HG03097 (cell line): ENCODE measurements around the gene ARHGAP10.

Source experiments
- ATAC-seq: cut with Tn5 transposase; IDR thresholded peaks from one replicate; pipeline ENCODE4 v1.9.1; 2021; ENCODE audit not compliant: unreplicated experiment, low FRiP score

The ARHGAP10 gene

DNA sequence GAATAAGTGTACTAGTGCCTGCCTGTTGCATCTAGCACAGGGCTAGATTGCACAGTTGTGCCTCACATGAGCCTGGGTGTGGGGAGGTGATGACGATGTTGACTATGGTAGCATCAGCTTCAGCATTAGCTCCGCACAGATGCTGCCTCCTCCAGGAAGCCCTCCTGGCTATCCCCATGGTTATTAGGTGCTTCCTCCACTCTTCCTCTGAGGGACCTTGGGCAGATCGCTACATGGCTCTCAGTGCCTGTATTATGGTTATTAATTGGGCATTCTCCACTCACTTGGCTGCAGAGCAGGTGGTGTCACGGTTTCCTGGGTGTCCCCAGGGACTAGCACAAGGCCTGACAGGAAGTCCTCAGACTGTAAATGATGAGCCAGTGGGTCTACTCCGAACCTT is 325.6 kb downstream of the ARHGAP10 start:
- peak; percentile 56 for ATAC-seq

- ATAC-seq, result no peak
These were observed 326.3 kb downstream of the ARHGAP10 start for GRCh38 chr4:148057984-148058859.

DNA sequence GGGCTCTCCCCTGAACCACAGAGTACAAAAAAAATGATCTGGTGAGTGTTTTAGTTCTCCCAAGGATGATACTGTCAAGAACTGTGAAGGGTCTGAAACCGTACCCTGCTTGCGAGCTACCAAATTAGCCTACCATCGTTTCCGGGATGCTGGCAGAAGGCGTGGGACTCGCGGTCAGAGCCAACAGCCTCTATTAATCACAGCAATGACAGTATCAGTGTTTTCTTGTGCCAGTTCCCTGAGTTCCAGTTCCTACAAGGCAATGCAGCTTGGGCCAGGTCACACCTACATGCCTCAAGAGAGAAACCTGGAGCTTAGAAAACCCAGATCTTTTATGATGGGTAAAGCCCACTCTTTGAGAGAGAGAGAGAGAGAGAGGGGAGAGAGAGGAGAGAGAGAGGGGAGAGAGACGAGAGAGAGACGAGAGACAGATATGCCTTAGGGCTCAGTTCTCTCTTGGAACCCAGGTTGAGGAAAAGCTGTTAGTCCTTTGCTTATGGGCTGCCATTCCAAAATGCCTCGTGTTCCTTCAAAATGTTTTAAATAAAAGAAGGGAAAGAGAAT is 327.8 kb downstream of the ARHGAP10 start:
- no peak for ATAC-seq

GRCh38 chr4:148060264-148061140 is 328.6 kb downstream of the ARHGAP10 start:
- ATAC-seq, result no peak

DNA sequence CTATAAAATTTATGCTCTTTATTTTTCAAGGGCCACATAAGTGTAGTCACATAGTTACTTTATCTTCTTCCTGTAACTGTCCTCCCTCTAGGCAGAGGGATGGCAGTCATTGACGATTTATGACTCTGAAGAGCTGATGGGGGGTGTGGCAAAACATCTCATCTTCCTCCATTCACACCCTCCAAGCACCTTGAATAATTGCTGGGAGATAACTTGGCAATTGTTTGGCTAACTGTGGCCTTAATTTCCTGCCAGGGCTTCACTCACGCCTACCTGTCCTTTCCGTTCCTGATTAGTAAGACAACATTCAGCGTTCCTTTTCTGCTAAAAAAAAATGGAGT is 329.2 kb downstream of the ARHGAP10 start:
- ATAC-seq, result no peak

- no peak for ATAC-seq
These were observed 329.9 kb downstream of the ARHGAP10 start for GRCh38 chr4:148061795-148062194.

DNA sequence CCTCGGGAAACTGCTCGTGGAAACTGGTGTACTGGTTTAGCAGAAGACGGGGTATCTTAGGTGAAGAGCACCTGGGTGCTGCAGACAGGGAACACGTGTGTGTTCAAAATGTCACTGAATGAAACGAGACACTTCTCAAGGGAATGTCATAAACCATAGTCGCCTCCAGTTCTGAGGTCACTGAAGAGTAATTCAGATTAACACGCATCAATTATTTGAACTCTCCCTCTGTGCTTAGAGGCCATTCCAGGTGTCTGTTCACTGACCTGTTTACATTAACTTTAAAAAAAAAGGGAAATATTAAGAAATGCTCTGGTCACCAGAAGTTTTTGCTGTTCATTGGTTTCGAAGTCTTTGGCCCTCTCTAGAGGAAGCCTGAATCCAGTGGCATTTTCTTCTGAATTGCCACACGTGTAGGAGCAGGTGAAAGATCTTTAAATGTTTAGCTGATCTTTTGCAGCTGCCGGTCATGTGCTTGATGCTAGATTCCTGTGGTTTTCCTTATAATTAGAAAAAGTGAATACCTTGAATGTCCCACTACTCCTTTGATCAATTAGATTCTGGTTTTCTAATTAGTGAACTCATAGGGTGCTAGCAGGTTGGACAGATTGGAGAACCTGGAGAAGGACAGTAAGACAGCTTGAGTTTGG is 330.5 kb downstream of the ARHGAP10 start:
- ATAC-seq, result no peak

GRCh38 chr4:148064451-148064850 is 332.6 kb downstream of the ARHGAP10 start:
- ATAC-seq, result no peak

GRCh38 chr4:148065075-148065474 is 333.2 kb downstream of the ARHGAP10 start:
- no peak for ATAC-seq

DNA sequence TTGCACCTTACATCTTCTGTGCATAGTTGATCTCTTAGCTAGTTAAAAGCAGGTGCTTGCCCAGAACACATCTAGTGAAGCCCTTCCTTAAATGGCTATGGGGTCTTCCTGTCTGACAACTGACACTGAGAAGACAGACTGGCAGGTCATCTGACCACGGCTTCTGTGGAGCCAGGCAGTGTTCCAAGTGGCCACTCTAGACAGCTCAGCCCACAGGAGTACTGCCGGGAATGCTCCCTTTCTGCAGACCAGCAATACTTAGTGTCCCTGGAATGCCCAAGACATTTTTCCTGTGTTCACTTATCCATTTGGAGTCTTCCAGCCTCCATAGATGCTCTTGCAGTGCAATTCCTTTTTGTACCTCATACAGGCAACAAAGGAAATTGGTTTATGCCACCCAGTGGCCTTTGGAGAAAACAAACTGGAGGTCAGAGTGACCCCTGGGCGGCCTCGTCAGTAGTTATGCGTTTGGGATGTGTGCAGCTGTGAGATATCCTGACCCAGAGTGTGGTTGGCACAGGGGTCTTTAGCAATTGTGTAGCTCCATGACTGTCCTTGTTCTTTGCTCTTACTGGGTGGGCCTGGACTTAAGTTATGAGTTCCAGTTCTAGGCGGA is 335.5 kb downstream of the ARHGAP10 start:
- ATAC-seq, result no peak

- ATAC-seq, result no peak
These were observed 336.4 kb downstream of the ARHGAP10 start for GRCh38 chr4:148068065-148068911.

DNA sequence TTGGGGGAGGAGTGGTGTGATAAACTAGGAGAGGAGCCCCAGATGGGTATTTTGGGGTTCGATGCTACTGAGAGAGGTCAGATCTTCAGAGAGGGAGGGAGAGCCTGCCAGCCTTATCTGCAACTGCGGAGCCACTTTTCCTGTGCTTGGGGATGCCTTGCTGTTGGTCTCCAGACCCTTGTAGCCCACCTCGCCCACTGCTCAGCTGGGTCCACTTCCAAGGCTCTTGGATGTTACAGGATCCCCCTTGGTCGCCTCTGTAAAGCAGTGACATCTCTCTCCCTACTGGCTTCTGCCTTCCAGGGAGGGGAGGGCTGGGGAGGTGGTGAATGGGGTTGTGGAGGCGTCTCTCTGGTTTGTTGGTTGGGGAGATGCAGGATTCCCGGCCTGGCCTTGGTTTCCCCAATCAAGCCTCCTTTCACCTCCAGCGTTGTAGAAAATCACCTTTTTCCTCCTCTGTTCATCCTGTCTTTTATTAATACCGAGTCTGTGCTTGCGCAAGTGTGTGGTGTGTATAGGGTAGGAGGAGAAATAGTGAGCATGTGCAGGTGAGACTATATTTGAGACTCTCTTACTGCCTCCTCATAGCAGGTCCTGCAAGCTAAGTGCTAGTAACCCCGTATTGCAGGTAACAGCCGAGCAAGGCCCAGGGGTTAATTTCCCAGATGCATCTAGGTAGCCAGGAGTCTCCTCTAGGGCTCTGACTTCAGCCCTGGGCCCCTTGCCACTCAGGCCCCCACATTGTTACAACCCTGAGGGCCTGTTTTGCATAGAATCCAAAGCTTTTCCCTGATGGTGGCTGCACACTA is 337.4 kb downstream of the ARHGAP10 start:
- ATAC-seq, result no peak

GRCh38 chr4:148069895-148070178 is 337.9 kb downstream of the ARHGAP10 start:
- no peak for ATAC-seq

DNA sequence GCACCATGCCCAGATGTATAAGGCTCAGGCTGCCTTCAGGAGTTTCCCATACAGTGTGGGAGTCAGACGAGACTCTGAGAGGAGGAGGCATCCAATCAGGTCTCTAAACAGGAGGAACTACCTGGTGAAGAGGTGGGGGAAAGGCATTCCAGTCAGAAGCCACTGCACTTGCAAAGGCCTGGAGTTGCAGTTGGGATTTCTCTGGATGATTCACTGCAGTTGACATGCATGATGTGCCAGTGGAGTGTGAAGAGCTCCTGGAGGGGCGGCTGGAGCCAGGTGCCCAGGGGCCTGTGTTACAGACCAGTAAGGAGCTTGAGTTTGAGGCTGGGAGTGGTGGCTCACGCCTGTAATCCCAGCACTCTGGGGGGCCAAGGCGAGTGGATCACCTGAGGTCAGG is 339.1 kb downstream of the ARHGAP10 start:
- no peak for ATAC-seq

DNA sequence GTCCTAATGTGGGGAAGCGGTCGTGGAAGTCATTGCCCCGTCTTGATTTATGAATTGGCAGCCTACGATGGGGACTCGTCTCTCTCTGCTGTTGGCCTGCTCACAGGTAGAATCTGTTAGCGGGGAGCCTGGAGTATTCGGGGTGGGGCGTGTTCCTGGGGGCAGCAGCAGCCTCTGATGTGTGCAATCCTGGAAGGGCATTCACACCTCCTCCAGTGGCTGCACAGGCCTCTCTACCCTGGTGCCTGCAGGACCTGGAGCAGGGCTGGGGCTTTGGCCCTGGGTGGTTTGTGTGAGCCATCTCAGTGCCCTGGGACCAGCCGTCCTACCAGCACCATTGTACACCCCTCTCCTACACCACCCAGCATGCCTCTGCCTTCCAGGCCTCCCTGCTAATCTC is 340.9 kb downstream of the ARHGAP10 start:
- no peak for ATAC-seq

- no peak for ATAC-seq
These were observed 341.5 kb downstream of the ARHGAP10 start for GRCh38 chr4:148073349-148073748.

DNA sequence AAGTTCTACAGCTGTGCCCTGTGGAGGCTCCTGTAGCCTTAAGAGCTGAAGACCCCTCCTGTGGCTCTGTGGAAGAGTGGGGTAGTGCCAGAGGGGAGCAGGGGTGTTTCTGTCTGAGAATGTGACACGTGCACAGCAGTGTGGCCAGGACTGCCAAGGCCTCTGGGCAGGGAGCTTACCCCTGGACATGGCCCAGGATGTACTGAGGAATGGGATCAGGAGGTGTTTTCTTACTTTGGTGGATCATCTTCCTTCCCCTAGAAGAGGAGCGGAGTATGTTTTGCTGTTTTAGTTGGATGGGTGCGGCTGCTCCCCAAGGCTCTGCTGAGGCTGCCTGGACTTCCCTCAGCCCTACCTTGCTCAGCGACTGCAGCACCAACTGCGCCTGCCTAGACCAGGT is 342.6 kb downstream of the ARHGAP10 start:
- no peak for ATAC-seq

DNA sequence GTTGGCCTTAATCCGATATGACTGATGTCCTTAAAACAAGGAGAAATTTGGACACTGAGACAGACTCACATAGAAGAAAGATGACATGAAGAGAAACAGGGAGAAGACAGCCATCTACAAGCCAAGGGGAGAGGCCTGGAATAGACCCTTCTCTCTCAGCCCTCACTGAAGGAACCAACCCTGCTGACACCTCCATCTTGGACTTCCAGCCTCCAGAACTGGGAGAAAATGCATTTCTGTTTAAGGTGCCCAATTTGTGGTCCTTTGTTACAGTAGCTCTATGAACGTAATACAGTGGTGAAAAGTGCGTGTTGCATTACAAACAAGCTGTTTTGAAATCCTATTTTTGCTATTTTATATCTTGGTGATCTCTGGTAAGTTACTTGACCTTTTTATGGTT is 343.6 kb downstream of the ARHGAP10 start:
- ATAC-seq, result no peak

GRCh38 chr4:148076964-148077363 is 345.1 kb downstream of the ARHGAP10 start:
- no peak for ATAC-seq
